GM21717 (cell line): ENCODE results near the gene PAQR8.
A peak's percentile ranks its signal among the peaks of the same experiment; 100 is the strongest.
"Not testable (repeated sequence)": the region's sequence is repeated elsewhere in the genome, so short reads cannot be mapped to it uniquely, and the experiment has no call there.

Experiments
- ATAC-seq: cut with Tn5 transposase; IDR thresholded peaks from one replicate; pipeline ENCODE4 v1.9.1; 2021; ENCODE audit warnings: mild to moderate bottlenecking, moderate library complexity; ENCODE audit not compliant: unreplicated experiment

PAQR8 gene

GRCh38 chr6:52405243-52405642 is 43.3 kb downstream of the PAQR8 start:
- no peak for ATAC-seq

- ATAC-seq = no peak
These were observed 45.5 kb downstream of the PAQR8 start for GRCh38 chr6:52407467-52407866.

- ATAC-seq = no peak
These were observed 47.5 kb downstream of the PAQR8 start for GRCh38 chr6:52409499-52409898.

GRCh38 chr6:52410979-52411378 is 49.0 kb downstream of the PAQR8 start:
- no peak for ATAC-seq

- ATAC-seq = no peak
These were observed 50.0 kb downstream of the PAQR8 start for GRCh38 chr6:52411911-52412310.

DNA sequence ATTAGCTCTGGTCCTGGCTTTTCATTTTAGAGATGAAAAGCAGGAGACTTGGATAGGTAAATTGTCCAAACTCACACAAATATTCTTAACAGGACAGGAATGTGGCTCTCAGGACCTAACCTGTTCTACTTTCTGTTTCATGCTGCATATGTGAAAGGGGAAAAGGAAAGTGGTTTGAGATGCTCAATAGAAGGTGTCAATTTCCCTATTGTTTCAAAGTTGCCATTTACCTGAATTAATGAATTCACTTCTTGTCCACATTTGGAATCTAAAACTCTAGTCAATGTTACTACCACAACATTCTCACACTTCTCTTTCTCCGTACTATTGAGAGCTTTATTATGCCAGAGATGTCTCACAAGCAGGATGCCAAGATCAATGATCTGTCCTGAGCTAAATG is 53.4 kb downstream of the PAQR8 start:
- no peak for ATAC-seq

- ATAC-seq = no peak
These were observed 54.1 kb downstream of the PAQR8 start for GRCh38 chr6:52415917-52416628.

DNA sequence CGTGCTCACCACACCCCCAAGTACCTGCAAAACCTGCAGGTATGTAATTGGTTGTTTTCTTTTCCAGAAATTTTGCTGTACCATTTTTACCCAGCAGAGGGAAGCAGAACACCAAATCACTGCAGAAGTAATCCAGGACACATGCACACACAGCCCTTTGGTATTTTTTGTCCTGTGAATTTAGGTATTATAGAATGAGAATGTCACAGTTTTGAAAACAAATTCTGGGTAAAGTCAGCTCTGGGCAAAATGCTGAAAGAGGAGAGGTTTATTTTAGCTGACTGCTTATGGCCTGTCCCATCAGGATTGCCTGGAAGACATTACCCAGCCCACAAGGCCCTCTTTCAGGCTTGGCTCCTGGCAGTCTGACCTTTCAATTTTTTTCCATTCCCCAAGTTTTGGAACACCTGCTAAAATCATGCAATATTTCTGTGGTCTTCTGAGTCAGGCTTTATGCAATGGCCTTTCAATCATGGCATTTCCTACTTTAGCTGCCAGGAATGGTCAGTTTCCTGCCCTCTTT is 54.7 kb downstream of the PAQR8 start:
- ATAC-seq = no peak

DNA sequence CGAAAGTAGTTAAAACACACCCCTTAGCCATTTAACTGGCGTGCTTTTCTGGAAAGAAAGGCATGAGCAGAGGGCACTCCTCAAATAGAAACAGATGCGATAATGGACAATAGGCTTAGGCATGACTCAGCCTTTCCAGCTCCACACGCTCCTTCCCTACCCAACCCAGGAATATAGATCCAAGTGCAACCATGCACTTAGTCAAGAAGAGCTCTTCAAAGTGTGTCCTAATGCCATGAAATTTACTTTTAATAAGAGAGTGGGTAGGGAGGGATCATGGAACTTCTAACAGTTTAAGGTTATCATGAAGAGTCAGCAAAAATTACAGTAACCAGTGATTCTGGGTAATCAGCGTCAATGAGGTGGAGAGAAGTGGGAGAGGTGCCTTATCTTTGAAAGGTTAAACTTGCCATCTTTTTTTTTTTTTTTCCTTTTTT is 55.7 kb downstream of the PAQR8 start:
- ATAC-seq = no peak

DNA sequence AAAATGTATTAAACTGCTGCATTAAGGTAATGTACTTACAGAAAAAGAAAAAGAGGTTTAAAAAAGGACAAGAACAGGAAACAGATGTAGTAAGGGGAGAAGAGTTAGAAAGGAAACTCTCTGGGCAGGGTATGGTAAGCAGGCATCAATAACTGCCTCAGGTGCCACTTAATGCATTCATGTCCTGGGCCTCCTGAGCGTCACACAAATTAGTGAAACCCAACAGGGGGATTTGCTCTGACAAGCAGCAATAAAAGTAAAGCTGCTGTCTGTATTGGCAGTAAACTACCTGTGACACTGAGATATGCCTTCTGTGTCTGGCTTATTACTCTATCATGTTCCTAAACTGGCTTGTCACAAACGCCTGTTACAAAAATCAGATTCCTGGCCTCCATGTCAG is 56.7 kb downstream of the PAQR8 start:
- ATAC-seq = no peak

DNA sequence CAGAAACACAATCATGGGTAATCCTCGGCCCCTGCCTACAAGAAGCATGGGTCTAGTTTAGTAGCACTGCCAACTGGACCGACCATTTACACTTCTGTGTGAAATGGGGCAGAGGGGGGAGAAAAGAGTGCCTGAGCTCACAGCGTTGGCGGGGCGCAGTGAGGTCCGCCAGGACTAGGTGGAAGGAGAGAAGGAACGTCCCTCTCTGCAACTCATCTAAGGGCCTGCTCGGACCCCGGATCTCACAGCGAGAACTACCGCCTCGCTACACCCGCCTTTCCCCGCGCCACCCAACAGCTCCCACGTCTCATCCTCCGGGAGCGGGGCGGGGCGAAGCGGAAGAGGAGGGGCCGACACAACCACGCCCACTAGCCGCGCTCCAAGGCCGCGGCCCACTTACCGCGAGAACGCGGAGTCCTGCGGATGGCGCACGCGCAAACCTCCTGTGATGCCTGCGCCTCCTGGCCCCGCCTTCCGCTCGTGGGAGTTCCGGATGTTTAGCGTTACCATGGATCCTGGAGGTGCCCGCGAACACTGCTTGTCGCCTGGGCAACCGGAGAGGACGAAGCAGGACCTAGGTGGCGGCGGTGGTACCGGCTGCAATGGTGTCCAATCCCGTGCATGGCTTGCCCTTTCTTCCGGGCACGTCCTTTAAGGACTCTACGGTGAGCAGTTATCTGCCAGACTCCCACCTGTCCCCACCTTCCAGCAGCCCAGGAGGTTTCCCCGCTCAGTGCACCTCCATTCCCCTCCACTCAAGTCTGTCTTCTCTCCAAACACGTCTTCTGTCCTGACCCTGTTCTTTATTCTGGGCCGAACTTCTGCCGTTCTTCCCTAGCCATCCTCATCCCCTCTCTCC is 58.1 kb downstream of the PAQR8 start, which contains the start of gene EFHC1:
TSS of gene EFHC1 (plus strand) at position 534 of the 859 bp plus-strand sequence. CDS start at position 603, 69 bp downstream.
- peak; percentile 90 for ATAC-seq

DNA sequence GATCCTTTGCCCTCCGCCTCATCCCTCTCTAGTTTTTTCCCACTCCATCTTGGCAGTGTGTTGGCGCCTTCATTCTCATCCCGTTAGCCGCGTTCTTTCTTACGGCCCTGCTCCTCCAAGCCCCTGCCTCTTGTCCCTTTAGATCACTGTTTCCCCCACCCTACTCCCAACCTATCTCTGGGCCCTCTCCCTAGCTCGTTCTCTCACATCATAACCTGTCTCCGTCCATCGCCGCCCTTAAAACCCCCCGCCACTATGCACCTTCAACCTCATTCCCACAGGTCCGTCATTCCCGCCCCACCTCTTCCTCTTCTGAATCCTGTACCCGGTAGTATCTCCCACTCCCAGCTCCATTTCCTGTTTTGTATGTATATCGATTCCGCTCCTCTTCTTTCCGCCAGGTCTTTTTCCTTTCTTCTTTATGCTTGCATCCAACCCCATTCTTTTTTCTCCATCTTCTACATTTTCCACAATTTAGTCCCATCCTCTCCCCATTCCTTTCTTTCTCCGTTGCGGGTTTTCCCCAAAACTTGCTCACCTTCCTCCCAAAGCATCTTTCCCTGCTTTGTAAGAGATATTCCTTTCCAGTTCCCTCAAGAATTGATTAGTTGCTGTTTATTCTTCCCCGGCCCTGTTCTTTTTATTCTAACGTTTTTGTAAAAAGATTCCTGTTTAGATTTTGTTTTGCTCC is 58.9 kb downstream of the PAQR8 start:
- peak; percentile 3 for ATAC-seq

- no peak for ATAC-seq
These were observed 60.2 kb downstream of the PAQR8 start for GRCh38 chr6:52422156-52422555.

DNA sequence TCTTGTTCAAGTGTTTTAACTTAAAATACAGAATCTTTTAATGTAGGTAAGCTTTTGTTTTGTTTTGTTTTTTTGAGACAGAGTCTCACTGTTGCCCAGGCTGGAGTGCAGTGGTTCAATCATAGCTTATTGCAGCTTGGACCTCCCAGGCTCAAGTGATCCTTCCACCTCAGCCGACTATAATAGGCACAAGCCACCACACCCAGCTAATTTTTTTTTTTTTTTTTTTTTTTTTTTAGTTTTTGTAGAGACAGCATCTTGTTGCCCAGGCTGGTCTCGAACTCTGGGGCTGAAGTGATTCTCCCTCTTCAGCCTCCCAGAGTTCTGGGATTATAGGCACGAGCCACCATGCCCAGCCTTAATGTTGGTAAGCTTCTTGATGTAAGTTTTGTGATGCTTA is 61.5 kb downstream of the PAQR8 start:
- no peak for ATAC-seq

DNA sequence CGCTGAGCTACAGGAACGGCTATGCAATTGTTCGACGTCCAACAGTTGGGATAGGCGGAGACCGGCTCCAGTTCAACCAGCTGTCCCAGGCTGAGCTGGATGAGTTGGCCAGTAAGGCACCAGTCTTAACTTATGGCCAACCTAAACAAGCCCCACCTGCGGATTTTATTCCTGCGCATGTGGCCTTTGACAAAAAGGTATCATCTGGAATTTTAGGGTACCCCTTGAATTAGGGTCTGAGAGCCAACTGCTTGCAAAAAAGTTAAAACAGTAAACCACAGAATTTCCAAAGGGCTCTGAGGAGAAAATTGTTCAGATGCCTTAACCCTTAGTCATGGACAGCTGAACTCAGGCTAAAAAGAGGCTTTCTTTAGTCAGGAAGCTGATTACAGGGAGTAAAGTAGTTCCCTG is 62.0 kb downstream of the PAQR8 start:
- ATAC-seq = no peak

DNA sequence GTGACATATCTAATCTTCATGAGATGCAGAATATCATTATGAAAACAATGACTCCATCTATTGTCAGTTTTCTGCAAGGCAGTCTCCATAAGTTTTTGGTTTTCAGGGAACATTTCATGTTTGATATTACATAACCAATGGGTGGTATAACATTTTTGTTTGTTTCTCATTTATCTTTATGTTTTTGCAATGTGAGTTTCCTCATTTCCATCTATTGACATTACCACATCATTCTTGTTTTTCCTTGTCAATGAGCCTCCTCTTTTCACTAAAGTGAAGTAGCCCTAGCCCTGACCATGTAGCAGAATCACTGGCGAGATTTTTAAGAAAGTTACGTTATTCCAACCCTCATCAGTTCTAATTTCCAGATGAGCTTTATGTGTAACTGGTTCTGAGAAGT is 62.6 kb downstream of the PAQR8 start:
- no peak for ATAC-seq

- no peak for ATAC-seq
These were observed 64.7 kb downstream of the PAQR8 start for GRCh38 chr6:52426667-52427066.

DNA sequence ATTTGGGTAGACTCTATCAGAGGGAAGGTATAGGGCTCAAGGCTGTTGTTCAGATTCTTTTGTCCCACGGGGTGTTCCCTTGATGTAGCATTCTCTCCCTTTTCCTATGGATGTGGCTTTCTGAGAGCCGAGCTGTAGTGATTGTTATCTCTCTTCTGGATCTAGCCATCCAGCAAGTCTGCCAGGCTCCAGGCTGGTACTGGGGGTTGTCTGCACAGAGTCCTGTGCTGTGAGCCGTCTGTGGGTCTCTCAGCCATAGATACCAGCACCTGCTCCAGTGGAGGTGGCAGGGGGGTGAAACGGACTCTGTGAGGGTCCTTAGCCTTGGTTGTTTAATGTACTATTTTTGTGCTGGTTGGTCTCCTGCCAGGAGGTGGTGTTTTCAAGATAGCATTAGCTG is 71.3 kb downstream of the PAQR8 start:
- not testable (repeated sequence) for ATAC-seq

- no peak for ATAC-seq
These were observed 73.4 kb downstream of the PAQR8 start for GRCh38 chr6:52435345-52435744.

GRCh38 chr6:52438926-52439325 is 77.0 kb downstream of the PAQR8 start:
- ATAC-seq = no peak

DNA sequence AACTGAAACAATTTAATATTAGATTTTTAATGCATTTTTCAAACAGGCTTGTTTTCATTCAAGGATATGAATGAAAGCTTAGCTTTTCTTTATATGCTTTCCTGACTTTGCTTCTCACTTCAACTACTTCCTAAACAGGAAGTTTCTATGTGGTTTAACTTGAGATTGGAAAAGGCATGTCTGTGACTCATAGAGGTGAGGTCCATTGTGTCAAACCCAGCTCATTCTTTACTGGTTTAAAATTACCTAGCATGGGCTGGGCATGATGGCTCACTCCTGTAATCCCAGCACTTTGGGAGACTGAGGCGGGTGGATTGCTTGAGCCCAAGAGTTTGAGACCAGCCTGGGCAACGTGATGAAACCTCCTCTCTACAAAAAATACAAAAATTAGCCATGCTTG is 92.6 kb downstream of the PAQR8 start:
- no peak for ATAC-seq
